Stimulated activated CD8-positive, alpha-beta memory T cell treated with anti-CD3 and anti-CD28 coated beads, Interleukin-15, amount 100 ng/mL, for 24 hours (primary cell): ENCODE data around the gene LIMK2.
A peak's percentile ranks its signal among the peaks of the same experiment; 100 is the strongest.
"Not testable (repeated sequence)": the region's sequence is repeated elsewhere in the genome, so short reads cannot be mapped to it uniquely, and the experiment has no call there.

Experiments
- DNase-seq: peaks from one replicate; pipeline ENCODE4 v3.0.0-alpha.2; 2020; ENCODE audit warnings: low read depth

LIMK2 gene

DNA sequence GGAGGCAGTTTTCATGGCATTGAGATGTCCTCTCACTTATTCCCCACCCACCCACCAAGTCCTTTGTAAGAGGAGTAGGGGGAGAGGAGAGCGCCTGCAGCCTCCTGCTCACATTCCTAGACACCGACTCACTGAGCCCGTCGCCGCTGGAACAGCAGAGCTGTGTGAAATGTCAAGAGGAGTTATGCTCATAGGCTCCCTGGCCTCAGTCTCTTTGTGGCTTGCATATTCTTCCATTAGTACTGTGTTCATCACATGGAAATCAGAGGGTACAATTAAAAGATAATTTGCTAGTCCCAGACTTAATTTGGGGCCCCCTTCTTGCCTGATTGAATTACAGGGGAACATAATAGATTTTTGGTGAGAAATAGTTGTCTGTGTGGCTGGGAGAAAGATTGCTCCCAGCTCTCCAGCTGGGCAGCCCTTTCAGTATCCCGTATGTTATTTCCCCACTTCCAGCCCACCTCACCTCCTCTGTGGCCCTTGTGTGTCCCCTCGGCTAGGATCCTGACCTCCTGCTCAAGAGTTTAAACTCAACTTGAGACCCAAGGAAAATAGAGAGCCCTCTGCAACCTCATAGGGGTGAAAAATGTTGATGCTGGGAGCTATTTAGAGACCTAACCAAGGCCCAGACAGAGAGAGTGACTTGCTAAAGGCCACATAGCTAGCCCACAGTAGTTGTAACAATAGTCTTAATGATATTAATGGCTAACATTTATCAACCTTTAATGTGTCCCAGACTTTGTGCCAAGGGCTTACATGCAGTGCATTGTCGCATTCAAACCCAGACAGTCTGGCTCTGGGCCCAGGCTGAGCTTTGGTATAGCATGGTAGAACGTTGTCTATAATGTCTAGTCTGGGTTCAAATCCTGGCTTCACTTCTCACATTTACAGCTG lies 32.2 kb downstream of the LIMK2 start:
- DNase-seq: no peak

DNA sequence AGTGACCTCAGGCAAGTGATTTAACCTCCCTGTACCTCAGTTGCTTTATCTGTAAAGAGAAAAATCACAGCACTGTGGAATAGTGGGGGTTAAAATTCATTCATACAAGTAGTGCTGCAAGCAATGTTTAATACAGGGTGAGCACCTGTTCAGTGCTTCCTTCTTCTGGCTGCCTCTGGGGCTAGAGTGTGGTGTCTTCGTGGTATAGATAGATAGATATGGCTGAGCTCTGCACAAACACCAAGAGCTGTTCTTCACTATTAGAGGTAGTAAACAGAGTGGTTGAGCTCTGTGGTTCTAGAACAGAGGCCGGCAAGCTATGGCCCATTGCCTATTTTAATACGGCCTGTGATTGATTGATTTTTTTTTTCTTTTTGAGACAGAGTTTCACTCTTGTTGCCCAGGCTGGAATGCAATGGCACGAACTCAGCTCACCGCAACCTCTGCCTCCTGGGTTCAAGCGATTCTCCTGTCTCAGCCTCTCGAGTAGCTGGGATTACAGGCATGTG lies 32.9 kb downstream of the LIMK2 start:
- no peak for DNase-seq

DNA sequence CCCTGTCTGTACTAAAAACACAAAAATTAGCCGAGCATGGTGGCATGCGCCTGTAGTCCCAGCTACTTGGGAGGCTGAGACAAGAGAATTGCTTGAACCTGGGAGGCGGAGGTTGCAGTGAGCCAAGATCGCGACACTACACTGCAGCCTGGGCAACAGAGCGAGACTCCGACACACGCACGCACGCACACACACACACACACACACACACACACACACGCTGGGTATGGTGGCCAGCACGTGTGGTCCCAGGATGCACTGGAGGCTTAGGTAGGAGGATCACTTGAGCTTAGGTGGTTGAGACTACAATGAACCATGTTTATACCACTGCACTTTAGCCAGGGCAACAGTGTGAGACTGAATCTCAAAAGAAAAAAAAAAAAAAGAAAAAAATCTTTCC lies 33.9 kb downstream of the LIMK2 start:
- DNase-seq: not testable (repeated sequence)

DNA sequence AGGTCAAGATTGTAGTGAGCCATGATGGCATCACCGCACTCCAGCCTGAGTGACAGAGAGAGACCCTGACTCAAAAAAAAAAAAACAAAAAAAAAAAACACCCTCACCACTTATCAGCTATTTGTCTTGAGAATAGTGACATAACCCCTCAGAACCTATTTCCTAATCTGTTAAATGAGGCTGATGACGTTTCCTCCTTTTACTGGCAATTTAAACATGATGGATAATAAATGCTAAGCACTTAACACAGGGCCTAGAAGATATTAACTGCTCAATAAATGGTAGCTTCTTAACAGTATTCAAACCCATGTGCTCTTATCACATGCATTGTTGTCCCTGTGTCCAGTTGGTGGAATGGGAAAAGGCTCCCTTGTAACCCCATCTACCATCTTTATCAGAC lies 34.6 kb downstream of the LIMK2 start:
- DNase-seq: no peak

DNA sequence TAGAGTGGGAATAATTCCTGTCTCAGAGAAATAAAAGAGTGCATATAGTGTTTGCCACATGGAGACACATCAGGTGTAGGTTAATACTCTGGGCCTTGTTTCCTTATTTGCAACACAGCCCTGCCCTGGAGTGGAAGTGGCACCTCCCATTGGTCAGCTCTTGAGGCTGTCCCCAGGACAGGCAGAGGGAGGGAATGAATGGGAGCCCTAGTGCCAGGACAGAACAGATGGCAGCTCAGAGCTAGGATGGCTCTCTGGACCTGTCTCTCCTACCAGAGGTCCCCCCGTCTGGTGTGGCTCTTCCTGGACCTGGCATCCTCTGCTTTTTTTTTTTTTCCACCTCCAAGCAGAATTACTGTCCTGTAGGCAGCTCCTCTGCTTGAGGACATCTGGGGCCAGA lies 35.6 kb downstream of the LIMK2 start:
- DNase-seq: no peak

DNA sequence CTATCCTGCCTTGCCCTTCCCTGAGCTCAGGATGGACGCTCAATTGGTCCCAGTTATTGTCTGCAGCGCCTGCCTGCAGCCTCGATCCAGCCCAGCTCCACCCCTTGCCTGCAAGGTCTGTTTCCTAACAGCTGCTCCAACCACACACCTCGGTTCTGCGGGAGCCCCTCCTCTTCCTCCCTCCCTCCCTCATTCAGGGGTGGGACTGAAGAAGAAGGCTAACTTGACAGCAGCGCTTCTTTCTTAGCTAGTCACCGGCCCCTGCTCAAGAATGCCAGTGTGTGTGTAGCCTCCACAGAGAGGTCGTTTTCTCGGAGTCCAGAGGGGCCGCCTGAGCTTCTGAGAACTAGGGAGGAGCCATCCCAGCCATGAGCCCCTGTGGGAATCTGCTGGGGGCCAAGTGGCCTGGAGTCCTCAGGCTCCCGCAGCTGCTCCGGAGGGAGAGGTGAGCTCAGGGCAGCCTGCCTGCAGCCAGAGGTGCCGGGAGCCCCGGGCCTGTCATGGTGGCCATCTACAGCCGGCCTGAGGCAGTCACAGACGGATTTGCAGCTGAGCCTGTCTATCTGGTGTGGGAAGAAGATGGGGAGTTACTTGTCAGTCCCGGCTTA lies 36.1 kb downstream of the LIMK2 start:
- peak; percentile 6 for DNase-seq

DNA sequence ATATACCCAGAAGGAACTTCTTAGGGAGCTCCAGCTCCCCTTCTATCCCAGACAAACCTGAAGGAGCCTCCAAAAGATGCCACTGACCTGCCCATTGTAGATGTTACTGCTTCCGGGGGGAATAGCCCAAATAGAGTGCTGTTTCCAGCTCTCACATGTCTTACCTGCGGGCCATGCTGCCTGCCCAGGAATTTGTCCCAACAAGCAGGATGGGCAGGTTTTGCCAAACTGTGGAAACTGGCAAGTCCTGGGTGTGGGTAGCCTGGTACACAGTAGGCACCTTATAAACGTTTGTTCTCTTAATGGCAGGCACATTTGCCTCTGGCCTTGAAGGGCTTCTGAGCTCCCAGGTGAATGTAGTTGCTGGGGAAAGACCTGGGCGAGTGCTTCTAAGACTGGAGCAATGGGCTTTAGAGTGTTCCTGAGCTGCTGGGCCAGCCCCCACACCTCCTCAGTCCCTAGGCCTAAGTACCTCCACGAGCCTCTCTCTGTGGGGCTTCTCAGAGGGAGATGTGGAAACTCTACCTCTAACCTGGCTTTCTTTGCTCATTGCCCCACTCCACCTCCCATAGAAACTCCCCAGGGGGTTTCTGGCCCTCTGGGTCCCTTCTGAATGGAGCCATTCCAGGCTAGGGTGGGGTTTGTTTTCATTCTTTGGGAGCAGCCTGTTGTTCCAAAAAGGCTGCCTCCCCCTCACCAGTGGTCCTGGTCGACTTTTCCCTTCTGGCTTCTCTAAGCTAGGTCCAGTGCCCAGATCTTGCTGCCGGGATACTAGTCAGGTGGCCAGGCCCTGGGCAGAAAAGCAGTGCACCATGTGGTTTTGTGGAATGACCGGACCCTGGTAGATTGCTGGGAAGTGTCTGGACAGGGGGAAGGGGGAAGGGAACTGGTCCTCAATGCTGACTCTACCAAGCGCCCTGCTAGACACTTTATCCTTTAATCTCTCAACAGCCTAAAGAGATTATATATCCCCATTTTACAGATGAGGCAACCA lies 37.2 kb downstream of the LIMK2 start:
- DNase-seq: no peak

DNA sequence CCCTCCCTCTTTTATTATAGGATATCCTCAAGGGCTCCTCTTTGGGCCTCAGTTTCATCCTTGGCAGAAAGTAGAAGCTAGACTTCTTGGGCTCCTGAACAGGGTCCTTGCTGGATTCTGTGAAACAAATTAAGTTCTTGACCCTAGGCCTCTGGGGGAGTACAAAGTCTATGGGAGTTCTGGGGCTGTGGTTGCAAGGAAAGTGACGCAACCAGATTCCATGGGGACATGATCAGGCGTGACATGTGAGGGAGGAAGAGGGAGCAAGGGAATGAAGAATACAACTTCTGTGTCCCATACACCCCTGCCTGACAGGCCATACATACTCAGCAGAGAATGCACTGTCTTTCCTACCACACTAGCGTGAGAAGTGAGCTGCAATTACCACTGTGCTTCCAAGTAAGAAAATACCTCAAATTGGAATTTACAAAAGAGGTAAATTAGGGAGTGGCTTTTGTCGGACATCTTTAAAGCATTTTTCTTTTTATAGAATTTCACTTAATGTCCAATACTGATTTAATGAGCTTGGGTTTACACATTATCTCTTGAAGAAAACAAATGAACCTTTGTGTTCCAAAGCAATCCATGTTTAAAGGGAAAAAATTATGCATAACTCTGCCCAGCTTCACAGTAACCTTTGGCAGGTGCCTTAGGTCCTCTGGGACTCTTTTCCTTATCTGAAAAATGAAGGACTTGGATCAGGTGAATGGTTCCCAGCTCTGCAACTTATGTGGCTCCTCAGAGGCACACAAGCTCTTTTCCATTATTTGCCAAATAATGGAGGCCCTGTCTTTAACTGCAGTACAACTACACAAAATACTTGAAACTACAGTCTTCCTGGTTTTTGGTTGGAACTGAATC lies 38.9 kb downstream of the LIMK2 start:
- no peak for DNase-seq

DNA sequence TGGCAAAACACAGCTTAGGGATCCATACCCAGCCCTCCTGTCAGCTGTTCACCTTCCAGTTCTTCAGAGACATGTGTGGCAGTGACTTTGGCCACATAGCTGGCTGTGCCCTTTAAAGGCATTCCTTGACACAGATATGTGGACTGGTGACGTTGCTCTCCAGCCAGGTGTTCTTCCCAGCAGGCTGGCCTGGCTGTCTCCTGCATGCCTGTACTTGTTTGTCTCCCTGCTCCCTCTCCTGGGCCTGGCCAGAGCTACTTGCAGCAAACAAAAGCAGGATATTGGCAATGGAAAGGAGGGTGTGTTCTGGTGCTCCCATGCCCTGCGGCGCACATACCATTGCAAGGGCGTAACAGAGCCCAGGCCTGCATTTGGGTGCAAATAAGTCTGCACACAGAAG lies 41.9 kb downstream of the LIMK2 start:
- no peak for DNase-seq

DNA sequence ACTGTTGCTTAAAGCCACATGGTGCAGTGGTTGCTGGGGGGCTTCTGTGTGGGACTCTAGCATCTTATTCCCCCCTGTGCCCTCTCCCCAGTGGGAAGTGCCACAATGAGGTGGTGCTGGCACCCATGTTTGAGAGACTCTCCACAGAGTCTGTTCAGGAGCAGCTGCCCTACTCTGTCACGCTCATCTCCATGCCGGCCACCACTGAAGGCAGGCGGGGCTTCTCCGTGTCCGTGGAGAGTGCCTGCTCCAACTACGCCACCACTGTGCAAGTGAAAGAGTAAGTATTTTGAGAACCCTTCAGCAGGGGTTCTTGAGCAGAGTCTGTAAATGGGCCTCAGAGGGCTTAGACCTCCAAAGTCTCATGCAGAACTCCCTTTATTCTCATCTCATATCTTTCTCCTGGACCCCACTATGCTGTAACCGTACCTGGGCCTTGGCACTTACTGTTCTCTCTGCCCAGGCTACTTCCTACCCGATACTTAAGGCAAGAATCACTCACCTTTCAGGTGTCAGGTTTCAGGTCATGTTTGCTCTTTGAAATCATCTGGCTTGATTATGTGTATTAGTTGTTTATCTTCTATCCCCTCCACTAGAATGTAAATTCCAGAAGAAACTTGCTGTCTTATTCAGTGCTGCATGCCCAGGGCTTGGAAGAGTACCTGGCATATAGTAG lies 47.8 kb downstream of the LIMK2 start:
- no peak for DNase-seq

DNA sequence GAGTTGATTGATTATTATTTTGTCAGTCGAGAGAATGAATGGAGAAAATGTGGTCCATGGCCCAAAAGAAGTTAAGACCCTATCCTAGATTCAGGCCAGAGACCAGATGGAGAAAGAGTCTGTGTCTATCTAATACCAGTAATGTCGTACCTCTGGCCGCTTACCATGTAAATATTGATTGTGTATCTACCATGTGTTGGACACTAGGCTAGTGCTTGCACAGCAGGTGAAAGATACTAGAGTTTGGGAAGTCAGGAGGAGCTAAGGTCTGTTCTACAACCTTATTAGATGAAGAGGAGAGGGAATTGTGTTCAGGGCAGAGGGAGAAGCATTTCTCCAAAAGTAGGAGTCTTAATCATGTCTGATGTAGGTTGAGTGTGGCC lies 48.4 kb downstream of the LIMK2 start:
- no peak for DNase-seq

DNA sequence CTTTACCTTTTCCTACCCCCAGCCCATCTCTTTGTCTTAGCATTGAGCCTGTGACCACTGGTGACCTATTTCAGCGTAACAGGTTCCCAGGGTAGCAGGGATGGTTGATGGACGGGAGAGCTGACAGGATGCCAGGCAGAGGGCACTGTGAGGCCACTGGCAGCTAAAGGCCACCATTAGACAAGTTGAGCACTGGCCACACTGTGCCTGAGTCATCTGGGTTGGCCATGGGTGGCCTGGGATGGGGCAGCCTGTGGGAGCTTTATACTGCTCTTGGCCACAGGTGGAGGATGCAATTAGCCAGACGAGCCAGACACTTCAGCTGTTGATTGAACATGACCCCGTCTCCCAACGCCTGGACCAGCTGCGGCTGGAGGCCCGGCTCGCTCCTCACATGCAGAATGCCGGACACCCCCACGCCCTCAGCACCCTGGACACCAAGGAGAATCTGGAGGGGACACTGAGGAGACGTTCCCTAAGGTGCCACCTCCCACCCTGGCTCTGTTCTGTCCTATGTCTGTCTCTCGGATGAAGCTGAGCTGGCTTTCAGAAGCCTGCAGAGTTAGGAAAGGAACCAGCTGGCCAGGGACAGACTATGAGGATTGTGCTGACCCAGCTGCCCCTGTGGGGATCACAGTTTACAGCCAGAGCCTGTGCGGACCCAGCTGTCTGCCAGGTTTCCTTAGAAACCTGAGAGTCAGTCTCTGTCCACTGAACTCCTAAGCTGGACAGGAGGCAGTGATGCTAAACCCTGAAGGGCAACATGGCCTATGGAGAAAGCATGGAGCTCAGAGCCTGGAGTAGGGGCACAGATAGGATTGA lies 50.4 kb downstream of the LIMK2 start:
- DNase-seq: no peak

DNA sequence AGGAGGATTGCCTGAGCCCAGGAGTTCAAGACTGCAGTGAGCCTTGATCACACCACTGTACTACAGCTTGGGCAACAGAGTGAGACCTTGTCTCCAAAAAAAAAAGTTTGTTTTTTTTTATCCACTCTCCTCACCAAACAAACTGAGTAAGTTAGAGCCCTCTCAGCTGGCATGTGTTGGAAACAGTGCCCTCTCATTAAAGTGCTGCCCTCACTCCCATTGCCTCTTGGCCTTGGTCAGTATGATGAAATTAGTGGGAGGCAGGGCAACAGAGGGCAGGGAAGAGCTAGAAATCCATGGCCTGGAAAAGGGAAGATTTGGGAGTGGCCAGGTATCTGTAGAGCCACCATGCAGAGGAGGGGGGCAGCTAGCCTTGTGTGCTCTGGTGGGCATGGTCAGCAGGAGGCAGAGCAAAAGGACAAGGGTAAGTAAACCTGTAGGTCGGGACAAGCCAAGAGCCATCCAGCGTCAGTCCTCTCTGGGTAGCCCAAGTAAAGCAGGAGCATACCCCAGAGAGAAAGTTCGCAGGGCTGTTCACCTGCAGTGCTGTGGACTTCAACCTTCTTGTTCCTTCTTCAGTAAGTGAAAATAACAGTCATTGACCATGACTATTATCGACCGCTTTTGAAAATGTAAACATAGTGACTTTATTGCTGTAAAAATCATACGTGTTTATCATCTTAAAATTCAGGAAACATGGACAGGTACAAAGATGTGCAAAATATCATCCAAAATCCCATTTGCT lies 52.0 kb downstream of the LIMK2 start:
- no peak for DNase-seq

DNA sequence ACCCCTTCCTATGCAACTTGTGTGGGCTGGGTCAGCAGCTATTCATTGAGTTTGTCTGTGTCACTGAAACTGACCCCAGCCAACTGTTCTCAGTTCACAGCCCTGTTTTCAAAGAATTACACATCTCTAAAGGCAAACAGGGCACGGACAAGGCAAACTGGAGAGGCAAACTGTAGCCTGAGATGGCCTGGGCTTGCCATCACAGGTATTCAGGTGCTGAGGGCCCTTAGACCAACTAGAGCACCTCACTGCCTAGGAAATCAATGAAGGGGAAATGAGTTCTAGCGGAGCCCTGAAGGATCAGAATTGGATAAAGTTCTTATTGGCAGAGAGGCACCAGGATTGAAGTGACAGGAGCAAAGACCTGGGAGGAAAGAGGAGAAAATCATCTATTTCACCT lies 56.2 kb downstream of the LIMK2 start:
- no peak for DNase-seq

DNA sequence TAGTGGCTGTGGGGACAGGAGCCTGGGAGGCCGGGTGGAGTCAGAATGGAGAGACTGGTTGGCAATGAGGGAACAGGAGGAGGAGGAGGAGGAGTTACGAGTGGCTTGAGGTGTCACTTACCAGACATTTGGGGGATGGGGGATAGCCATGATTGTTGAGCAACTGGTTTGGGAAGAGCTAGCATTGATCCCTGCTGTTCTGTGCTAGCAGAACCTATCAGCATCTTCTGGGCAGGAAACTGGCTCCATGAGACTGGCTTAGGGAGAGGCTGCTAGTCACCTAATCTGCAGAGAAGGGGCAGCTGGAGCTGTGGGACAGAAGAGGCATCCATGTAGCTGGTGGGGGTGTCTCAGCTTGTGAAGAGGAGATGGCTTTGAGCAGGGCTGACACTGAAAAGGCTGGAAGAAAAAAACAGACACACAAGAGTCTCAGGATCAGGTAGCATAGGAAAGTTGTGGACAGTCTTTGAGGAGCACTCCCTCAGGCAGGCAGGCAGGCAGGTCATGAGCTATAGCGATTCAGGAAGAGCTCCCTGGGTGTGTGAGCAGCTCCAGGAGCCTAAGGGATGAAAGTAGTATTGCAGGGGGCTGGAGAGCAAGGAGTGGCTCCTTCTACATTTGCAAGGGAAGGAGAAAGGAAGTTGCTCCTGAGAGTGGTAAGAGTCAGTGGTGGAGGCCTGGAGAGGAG lies 57.9 kb downstream of the LIMK2 start:
- no peak for DNase-seq

DNA sequence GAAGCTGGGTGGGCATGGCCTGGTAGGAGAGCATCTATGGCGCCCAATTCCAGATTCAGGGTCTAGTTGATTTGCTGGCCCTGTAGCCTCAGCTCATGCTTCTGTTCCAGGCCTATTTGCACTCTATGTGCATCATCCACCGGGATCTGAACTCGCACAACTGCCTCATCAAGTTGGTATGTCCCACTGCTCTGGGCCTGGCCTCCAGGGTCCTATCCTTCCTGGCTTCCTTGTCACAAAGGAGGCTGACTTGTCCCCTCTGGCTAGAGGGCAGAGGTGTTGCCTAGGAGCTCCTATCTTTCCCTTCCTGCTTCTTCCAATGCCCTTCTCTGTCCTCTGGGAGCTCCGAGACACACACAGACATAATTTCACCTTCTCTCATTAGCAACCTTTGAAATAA lies 58.9 kb downstream of the LIMK2 start:
- DNase-seq: no peak

DNA sequence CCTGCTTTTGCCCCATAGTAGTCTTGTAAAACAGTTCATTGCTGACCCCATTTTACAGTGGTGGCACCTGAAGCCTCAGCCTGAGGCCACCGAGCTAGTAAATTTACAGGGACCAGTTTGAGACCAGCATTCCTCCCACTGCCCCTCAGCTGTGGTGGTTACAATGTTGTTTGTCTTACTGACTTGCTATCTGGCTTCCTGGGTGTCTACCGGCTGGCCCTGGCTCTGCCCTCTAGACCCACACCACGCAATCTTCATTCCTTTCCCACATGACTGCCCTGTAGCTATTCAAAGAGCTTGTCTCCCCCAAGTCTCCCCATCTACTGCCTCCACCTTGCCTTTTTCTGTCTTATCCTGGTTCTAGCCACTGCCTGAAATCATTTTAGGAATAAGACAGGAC lies 59.4 kb downstream of the LIMK2 start:
- DNase-seq: no peak
